HFFc6 (cell line): ENCODE results near the gene HIVEP1. TPM values are rescaled to one million over a fixed set of nuclear protein-coding genes. Genes with fewer than 3 reads are reported as not detected.

Source experiments
- DNase-seq: peaks from one replicate; pipeline ENCODE4 v3.0.0-alpha.2; 2018
- H3K27ac Mint-ChIP-seq: 2 replicates; pipeline ENCODE4 v1.8.0; 2020; ENCODE audit warnings: mild to moderate bottlenecking, mixed read lengths
- H3K27me3 Mint-ChIP-seq: 2 replicates; pipeline ENCODE4 v1.8.0; 2021; ENCODE audit warnings: mild to moderate bottlenecking, moderate library complexity, mixed read lengths; ENCODE audit not compliant: insufficient read depth
- H3K36me3 Mint-ChIP-seq: 2 replicates; pipeline ENCODE4 v1.8.0; 2021; ENCODE audit warnings: low read depth, mixed read lengths
- H3K4me1 Mint-ChIP-seq: 2 replicates; pipeline ENCODE4 v1.8.0; 2020; ENCODE audit warnings: low read depth, mixed read lengths
- H3K4me3 Mint-ChIP-seq: 2 replicates; pipeline ENCODE4 v1.8.0; 2020; ENCODE audit warnings: mild to moderate bottlenecking, moderate library complexity, mixed read lengths
- H3K9me3 Mint-ChIP-seq: 2 replicates; pipeline ENCODE4 v1.8.0; 2020; ENCODE audit warnings: mild to moderate bottlenecking, mixed read lengths
- total RNA-seq, 6 experiments: library from RNA; stranded (reverse); fragmentation: NEBNext Ultra II Directional; extraction: Animal tissue kit (Norgen Biotek cat#: 25700); gene quantifications; 2 replicates in 1 of 6; 3 replicates in 5 of 6; pipeline ENCODE4 v1.2.3, GENCODE V29; 2021
- TF ChIP-seq, protein P1 (sequence below): fragments of 200-600 bp; sonication (generic); IDR thresholded peaks from 2 replicates; pipeline ENCODE4 v1.5.0; 2021; ENCODE audit warnings: antibody characterized with exemption, mild to moderate bottlenecking

Gene HIVEP1
- total RNA-seq, 6 experiments from 2014 or later, result 10.3 to 19.9 (median 11.8) TPM

DNA sequence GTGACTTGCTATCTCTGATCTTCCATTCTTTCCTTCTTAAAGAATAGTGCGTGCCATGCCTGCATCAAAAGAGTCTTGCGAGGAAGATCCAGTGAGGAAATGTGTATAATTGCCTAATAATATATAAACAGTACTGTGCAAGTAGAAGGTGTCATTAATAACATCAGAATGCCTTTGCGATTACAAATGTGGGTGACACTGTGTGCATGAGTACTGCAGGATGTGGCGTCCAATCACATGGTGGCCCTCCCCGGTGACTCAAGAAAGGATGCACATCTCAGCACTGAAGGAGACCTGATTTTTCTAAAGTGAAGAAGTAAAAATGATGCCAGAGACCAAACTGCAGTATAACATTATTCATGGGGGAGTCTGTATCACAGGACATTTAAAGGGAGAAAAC, 170.6 kb downstream of the HIVEP1 start:
- DNase-seq, result peak; percentile 27
- TF ChIP-seq, protein P1, sequence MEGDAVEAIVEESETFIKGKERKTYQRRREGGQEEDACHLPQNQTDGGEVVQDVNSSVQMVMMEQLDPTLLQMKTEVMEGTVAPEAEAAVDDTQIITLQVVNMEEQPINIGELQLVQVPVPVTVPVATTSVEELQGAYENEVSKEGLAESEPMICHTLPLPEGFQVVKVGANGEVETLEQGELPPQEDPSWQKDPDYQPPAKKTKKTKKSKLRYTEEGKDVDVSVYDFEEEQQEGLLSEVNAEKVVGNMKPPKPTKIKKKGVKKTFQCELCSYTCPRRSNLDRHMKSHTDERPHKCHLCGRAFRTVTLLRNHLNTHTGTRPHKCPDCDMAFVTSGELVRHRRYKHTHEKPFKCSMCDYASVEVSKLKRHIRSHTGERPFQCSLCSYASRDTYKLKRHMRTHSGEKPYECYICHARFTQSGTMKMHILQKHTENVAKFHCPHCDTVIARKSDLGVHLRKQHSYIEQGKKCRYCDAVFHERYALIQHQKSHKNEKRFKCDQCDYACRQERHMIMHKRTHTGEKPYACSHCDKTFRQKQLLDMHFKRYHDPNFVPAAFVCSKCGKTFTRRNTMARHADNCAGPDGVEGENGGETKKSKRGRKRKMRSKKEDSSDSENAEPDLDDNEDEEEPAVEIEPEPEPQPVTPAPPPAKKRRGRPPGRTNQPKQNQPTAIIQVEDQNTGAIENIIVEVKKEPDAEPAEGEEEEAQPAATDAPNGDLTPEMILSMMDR, result no peak
- Mint-ChIP-seq H3K4me3 (no peak overlapping the region), H3K9me3 (no peaks in the 10 kb centered on the region), H3K27me3 (no peaks in the 10 kb centered on the region; the same call in 1 of the 2 replicates), H3K27ac (peak overlapping the region; percentile 0; the same call in 1 of the 2 replicates), H3K4me1 (peaks cover 13% of the 10 kb centered on the region), H3K36me3 (no peaks in the 10 kb centered on the region)

DNA sequence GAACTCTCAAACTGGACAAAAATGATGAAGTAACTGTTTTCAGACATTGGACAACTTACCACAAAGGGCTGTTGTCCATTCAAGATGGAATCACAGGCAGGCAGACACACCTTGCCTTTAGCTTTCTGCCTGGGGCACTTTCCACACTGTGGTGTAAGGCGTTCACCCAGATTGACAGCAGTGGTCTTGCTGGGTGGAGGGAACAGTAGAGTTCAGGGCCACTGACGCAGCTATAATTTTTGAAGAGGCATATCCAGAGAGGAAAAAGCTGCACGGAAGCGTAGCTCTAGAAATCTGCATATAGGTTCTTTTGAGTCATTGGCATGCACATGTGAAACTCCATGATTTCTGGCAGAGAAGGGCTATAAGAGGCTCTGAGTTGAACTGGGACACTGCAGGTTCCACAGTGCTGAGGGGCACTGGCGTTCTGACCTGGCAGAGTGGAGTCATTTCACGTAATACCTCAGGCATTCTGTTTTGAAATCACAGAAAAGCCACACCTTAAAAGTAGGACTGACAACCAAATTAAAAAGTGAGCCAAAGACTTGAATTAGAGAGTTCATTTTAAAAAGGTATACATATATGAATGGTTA, 173.1 kb downstream of the HIVEP1 start:
- TF ChIP-seq, protein P1, result no peak
- Mint-ChIP-seq H3K9me3 (no peaks in the 10 kb centered on the region), H3K27ac (no peak overlapping the region), H3K4me3 (no peak overlapping the region), H3K4me1 (peaks cover 13% of the 10 kb centered on the region), H3K27me3 (no peaks in the 10 kb centered on the region), H3K36me3 (no peaks in the 10 kb centered on the region)
- no peak for DNase-seq

DNA sequence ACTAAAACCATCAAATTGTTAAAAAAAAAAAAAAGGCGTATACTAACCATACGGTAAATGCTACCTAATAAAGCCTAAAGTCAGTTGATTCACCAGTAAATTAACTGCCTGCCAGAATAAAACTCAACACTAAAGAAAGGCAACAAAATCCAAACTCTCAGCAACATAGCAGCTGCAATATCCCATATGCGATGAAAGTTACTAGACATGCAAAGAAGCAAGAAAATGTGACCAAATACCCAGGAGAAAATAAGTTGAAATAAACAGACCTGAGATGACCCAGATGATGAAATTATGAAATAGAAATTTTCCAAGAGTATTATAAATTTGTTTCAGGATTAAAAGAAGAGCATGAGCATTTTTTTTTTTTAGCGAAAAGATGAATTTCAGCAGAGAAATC, 174.4 kb downstream of the HIVEP1 start:
- no peak for DNase-seq
- no peaks in the 10 kb centered on the region for H3K36me3 Mint-ChIP-seq
- TF ChIP-seq, protein P1, result no peak
- H3K4me1 Mint-ChIP-seq, result peaks cover 13% of the 10 kb centered on the region
- no peak overlapping the region for H3K4me3 Mint-ChIP-seq
- no peaks in the 10 kb centered on the region for H3K9me3 Mint-ChIP-seq
- no peak overlapping the region for H3K27ac Mint-ChIP-seq
- H3K27me3 Mint-ChIP-seq, result no peaks in the 10 kb centered on the region

DNA sequence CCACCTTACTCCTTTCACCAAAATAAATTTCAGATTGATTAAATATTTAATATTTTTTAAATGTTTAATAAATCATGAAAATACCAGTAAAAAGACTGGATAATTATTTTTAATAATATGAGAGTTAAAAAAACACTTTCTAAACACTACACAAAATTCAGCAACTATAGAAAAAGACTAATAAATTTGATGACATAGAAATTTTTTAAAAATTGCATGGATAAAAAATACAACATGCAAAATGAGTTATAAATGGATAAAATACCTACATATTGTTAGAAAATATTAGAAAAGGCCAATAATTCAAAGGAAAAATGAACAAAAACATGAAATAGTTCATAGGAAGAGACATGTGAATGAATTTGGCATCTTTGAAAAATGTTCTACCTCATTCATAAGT, 177.0 kb downstream of the HIVEP1 start:
- Mint-ChIP-seq H3K4me3 (no peak overlapping the region), H3K27me3 (no peaks in the 10 kb centered on the region), H3K27ac (no peak overlapping the region), H3K4me1 (no peaks in the 10 kb centered on the region), H3K9me3 (no peaks in the 10 kb centered on the region), H3K36me3 (no peaks in the 10 kb centered on the region)
- no peak for DNase-seq
- TF ChIP-seq, protein P1, result no peak

DNA sequence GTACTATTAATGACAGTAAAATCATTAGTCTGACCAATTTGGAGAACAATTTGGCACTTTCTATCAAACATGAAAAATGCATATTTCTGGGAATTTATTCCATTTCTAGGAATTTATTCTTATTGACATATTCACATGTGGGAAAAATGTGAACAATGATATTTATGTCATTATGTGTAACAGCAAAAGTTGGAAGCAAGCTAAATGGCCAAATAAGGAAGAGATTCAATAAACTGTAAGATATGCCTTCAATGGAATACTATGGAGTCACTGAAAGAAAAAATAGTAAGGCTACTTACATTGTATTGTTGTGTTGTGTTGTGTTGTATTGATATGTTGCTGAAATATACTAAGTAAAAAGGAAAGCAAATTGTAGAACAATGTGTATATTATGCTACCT, 177.5 kb downstream of the HIVEP1 start:
- TF ChIP-seq, protein P1, result no peak
- Mint-ChIP-seq H3K27me3 (no peaks in the 10 kb centered on the region), H3K9me3 (no peaks in the 10 kb centered on the region), H3K4me1 (no peaks in the 10 kb centered on the region), H3K36me3 (no peaks in the 10 kb centered on the region), H3K27ac (no peak overlapping the region), H3K4me3 (no peak overlapping the region)
- no peak for DNase-seq
